B cell (primary cell): Measurements from ENCODE around the gene OR9Q1.

Source experiments
- EZH2 ChIP-seq: IDR thresholded peaks from 2 replicates; pipeline ENCODE4 v1.6.1; 2012; ENCODE audit warnings: borderline replicate concordance, low read depth, mild to moderate bottlenecking, moderate library complexity, low read length; ENCODE audit not compliant: insufficient read depth, poor library complexity, severe bottlenecking
- TF ChIP-seq, protein P1 (sequence below): fragments of 200-600 bp; IDR thresholded peaks from one replicate; pipeline ENCODE4 v1.8.0; 2022; ENCODE audit warnings: antibody characterized with exemption, mild to moderate bottlenecking

DNA sequence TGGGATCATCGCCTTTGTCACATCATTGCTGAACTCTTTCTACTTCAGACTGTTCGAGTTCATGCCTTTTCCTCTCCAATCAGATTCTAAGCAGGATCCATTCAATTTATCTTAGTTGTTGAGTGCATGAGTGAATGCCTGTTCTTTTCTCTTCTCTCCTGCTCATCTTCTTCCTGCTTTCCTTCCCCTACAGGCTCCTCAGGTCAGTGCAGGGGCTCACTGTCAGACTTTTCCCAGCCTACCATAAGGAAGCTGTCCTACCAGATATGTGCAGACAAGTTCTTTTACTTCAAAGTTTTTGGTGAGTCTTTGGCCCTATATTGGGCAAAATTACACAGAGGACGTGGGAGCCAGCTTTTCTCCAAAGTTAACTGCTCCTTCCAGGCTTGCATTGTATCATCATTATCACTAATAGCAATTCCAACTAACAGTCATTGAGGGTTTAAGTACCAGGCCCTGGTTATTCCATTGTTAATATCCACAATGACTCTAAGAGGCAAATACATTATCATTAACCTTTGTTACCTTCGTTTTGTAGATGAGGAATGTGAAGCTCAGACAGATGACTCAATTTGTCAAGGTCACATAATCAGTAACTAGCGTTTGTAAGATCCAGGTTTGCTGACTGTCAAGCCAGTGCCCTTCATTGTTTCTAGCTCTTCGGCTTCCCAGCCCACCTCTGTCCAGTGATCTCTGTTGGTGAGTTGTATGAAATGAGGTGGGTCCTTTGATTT is 37.4 kb downstream of the OR9Q1 start:
- TF ChIP-seq, protein P1, sequence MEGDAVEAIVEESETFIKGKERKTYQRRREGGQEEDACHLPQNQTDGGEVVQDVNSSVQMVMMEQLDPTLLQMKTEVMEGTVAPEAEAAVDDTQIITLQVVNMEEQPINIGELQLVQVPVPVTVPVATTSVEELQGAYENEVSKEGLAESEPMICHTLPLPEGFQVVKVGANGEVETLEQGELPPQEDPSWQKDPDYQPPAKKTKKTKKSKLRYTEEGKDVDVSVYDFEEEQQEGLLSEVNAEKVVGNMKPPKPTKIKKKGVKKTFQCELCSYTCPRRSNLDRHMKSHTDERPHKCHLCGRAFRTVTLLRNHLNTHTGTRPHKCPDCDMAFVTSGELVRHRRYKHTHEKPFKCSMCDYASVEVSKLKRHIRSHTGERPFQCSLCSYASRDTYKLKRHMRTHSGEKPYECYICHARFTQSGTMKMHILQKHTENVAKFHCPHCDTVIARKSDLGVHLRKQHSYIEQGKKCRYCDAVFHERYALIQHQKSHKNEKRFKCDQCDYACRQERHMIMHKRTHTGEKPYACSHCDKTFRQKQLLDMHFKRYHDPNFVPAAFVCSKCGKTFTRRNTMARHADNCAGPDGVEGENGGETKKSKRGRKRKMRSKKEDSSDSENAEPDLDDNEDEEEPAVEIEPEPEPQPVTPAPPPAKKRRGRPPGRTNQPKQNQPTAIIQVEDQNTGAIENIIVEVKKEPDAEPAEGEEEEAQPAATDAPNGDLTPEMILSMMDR: no peak
- no peak for TF ChIP-seq EZH2
